ENCODE results near the gene KCNG4. TPM values are rescaled to one million over a fixed set of nuclear protein-coding genes. Genes with fewer than 3 reads are reported as not detected.

Gene KCNG4
- total and polyA plus RNA-seq, 2 donors (not counting 1 experiment from before 2014, with no cell fraction given), result not detected

GRCh38 chr16:84242839-84243238 is 3.0 kb upstream of the KCNG4 start:
- Histone ChIP-seq H3K4me3 (replicated peaks in 1 of 4; ENCODE audit: control extremely low read depth in 1 of 4, insufficient read depth in 1 of 4, low read depth in 3 of 4, low read length in 4 of 4) (no peak overlapping the region), H3K9ac (ENCODE audit: insufficient read depth, low read length) (no peak overlapping the region), H3K9me3 (ENCODE audit: control insufficient read depth, insufficient read depth, low read depth, low read length) (no peaks in the 10 kb centered on the region), H3K27ac (ENCODE audit: insufficient read depth, low read length) (no peak overlapping the region), H4K20me1 (ENCODE audit: control insufficient read depth, extremely low read depth, insufficient read depth, low read length) (no peaks in the 10 kb centered on the region), H3K27me3 (ENCODE audit: control insufficient read depth, insufficient read depth, low read length) (peaks cover 22% of the 10 kb centered on the region), H3K4me1 (ENCODE audit: control insufficient read depth, extremely low read depth, insufficient read depth, low read length) (no peaks in the 10 kb centered on the region), H3K36me3 (ENCODE audit: control insufficient read depth, insufficient read depth, low read length) (no peaks in the 10 kb centered on the region), H3K79me2 (ENCODE audit: control insufficient read depth, insufficient read depth, low read length) (no peaks in the 10 kb centered on the region), H3K4me2 (ENCODE audit: extremely low read depth, insufficient read depth, low read length) (no peak overlapping the region), H2AFZ (ENCODE audit: low read length) (no peak overlapping the region)
- TF ChIP-seq, protein P1, sequence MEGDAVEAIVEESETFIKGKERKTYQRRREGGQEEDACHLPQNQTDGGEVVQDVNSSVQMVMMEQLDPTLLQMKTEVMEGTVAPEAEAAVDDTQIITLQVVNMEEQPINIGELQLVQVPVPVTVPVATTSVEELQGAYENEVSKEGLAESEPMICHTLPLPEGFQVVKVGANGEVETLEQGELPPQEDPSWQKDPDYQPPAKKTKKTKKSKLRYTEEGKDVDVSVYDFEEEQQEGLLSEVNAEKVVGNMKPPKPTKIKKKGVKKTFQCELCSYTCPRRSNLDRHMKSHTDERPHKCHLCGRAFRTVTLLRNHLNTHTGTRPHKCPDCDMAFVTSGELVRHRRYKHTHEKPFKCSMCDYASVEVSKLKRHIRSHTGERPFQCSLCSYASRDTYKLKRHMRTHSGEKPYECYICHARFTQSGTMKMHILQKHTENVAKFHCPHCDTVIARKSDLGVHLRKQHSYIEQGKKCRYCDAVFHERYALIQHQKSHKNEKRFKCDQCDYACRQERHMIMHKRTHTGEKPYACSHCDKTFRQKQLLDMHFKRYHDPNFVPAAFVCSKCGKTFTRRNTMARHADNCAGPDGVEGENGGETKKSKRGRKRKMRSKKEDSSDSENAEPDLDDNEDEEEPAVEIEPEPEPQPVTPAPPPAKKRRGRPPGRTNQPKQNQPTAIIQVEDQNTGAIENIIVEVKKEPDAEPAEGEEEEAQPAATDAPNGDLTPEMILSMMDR (conservative IDR thresholded peaks at IDR 0.05 in 1 of 2, IDR thresholded peaks at IDR 0.05 in 1 of 2; ENCODE audit: low read depth in 1 of 2, low read length in 2 of 2), result no peak
- TF ChIP-seq EZH2 (IDR thresholded peaks at IDR 0.05; ENCODE audit: low read length, missing control alignments), result no peak
- DNase-seq (ENCODE audit: low read depth in 2 of 2), result no peak

- no peak overlapping the region for H3K4me3 ChIP-seq (replicated peaks in 1 of 4; ENCODE audit: control extremely low read depth in 1 of 4, insufficient read depth in 1 of 4, low read depth in 3 of 4, low read length in 4 of 4)
- no peak overlapping the region for H3K4me2 ChIP-seq (ENCODE audit: extremely low read depth, insufficient read depth, low read length)
- peaks cover 22% of the 10 kb centered on the region for H3K27me3 ChIP-seq (ENCODE audit: control insufficient read depth, insufficient read depth, low read length)
- DNase-seq (ENCODE audit: low read depth in 2 of 2), result no peak
- no peak overlapping the region for H2AFZ ChIP-seq (ENCODE audit: low read length)
- no peak overlapping the region for H3K27ac ChIP-seq (ENCODE audit: insufficient read depth, low read length)
- H3K4me1 ChIP-seq (ENCODE audit: control insufficient read depth, extremely low read depth, insufficient read depth, low read length), result no peaks in the 10 kb centered on the region
- TF ChIP-seq, protein P1 (conservative IDR thresholded peaks at IDR 0.05 in 1 of 2, IDR thresholded peaks at IDR 0.05 in 1 of 2; ENCODE audit: low read depth in 1 of 2, low read length in 2 of 2), result no peak
- TF ChIP-seq EZH2 (IDR thresholded peaks at IDR 0.05; ENCODE audit: low read length, missing control alignments), result no peak
- no peaks in the 10 kb centered on the region for H3K36me3 ChIP-seq (ENCODE audit: control insufficient read depth, insufficient read depth, low read length)
- no peaks in the 10 kb centered on the region for H3K9me3 ChIP-seq (ENCODE audit: control insufficient read depth, insufficient read depth, low read depth, low read length)
- no peaks in the 10 kb centered on the region for H4K20me1 ChIP-seq (ENCODE audit: control insufficient read depth, extremely low read depth, insufficient read depth, low read length)
- no peak overlapping the region for H3K9ac ChIP-seq (ENCODE audit: insufficient read depth, low read length)
- H3K79me2 ChIP-seq (ENCODE audit: control insufficient read depth, insufficient read depth, low read length), result no peaks in the 10 kb centered on the region
These were observed 2.0 kb upstream of the KCNG4 start for GRCh38 chr16:84241778-84242177.

GRCh38 chr16:84240455-84240854 is 643 bp upstream of the KCNG4 start:
- Histone ChIP-seq H2AFZ (ENCODE audit: low read length) (no peak overlapping the region), H3K4me1 (ENCODE audit: control insufficient read depth, extremely low read depth, insufficient read depth, low read length) (no peaks in the 10 kb centered on the region), H3K27ac (ENCODE audit: insufficient read depth, low read length) (no peak overlapping the region), H4K20me1 (ENCODE audit: control insufficient read depth, extremely low read depth, insufficient read depth, low read length) (no peaks in the 10 kb centered on the region), H3K4me3 (replicated peaks in 1 of 4; ENCODE audit: control extremely low read depth in 1 of 4, insufficient read depth in 1 of 4, low read depth in 3 of 4, low read length in 4 of 4) (no peak overlapping the region), H3K79me2 (ENCODE audit: control insufficient read depth, insufficient read depth, low read length) (no peaks in the 10 kb centered on the region), H3K9ac (ENCODE audit: insufficient read depth, low read length) (no peak overlapping the region), H3K9me3 (ENCODE audit: control insufficient read depth, insufficient read depth, low read depth, low read length) (no peaks in the 10 kb centered on the region), H3K36me3 (ENCODE audit: control insufficient read depth, insufficient read depth, low read length) (no peaks in the 10 kb centered on the region), H3K4me2 (ENCODE audit: extremely low read depth, insufficient read depth, low read length) (no peak overlapping the region), H3K27me3 (ENCODE audit: control insufficient read depth, insufficient read depth, low read length) (peaks cover 22% of the 10 kb centered on the region)
- no peak for DNase-seq (ENCODE audit: low read depth in 2 of 2)
- TF ChIP-seq EZH2 (IDR thresholded peaks at IDR 0.05; ENCODE audit: low read length, missing control alignments), result no peak
- TF ChIP-seq, protein P1 (conservative IDR thresholded peaks at IDR 0.05 in 1 of 2, IDR thresholded peaks at IDR 0.05 in 1 of 2; ENCODE audit: low read depth in 1 of 2, low read length in 2 of 2), result no peak

All from fibroblast of lung (primary cell).